RWPE1 (cell line): ENCODE measurements around the gene NEIL3.

ENCODE experiments used
- CTCF ChIA-PET: fragments of 350-600 bp; sonication (Branson Sonifier 250); formaldehyde crosslinking; extraction: SDS; loops from one replicate; lab custom pipeline; 2021; lab: Yijun Ruan, JAX
- POLR2A ChIA-PET: fragments of 400-600 bp; formaldehyde crosslinking; extraction: SDS; loops from one replicate; lab custom pipeline; 2020; ENCODE audit warnings: antibody characterized with exemption; ENCODE audit not compliant: low non-redundant PET; lab: Yijun Ruan, JAX
- DNase-seq: peaks from one replicate; pipeline ENCODE4 v3.0.0; 2012; ENCODE audit warnings: low spot score
- H3K27ac ChIP-seq: fragments of 450-650 bp; 2 replicates; pipeline ENCODE4 v1.5.1; 2017
- TF ChIP-seq, protein P1 (sequence below): fragments of 450-650 bp; conservative IDR thresholded peaks from 2 replicates; pipeline ENCODE4 v1.5.1; 2017; ENCODE audit warnings: low read depth, mild to moderate bottlenecking

NEIL3 gene

DNA sequence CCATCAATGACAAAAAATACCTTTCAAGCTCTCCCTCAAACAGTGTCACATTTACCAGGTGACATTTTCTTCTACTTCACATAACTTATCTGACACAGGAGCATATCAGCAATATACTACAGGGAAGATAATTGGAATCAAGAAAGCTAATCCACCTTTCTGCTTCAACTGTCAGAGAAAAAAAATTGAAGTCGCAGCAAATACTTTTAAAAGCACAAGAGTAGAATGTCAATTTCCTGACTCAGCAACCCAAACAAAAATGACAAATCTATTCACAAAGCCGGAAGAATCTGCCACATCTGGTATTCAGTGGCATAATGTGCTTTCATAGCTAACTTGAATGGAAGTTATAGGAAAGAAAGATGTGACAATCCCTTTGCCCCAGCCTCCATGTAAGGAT is 95.8 kb downstream of the NEIL3 start:
- TF ChIP-seq, protein P1, sequence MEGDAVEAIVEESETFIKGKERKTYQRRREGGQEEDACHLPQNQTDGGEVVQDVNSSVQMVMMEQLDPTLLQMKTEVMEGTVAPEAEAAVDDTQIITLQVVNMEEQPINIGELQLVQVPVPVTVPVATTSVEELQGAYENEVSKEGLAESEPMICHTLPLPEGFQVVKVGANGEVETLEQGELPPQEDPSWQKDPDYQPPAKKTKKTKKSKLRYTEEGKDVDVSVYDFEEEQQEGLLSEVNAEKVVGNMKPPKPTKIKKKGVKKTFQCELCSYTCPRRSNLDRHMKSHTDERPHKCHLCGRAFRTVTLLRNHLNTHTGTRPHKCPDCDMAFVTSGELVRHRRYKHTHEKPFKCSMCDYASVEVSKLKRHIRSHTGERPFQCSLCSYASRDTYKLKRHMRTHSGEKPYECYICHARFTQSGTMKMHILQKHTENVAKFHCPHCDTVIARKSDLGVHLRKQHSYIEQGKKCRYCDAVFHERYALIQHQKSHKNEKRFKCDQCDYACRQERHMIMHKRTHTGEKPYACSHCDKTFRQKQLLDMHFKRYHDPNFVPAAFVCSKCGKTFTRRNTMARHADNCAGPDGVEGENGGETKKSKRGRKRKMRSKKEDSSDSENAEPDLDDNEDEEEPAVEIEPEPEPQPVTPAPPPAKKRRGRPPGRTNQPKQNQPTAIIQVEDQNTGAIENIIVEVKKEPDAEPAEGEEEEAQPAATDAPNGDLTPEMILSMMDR, result no peak
- ChIA-PET POLR2A (no interaction called here), CTCF (no interaction called here)
- DNase-seq, result no peak
- no peak overlapping the region for H3K27ac ChIP-seq

DNA sequence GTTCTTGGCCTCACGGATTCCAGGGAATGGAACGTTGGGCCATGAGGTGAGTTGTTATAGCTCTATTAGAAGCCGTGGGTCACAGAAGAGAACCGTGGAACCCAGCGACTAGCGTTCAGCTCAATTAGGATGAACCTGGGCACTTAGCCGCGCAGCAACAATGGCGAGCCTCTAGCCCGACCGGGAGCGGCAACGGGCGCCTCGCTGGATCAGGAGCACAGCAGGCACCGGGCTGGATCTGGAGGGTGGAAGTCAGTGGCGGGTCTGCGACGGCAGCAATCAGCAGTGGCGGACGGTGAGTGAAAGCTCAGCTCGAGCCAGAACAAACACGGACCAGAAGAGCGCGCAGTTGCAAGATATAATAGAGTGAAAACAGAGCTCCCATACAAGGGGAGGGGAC is 98.3 kb downstream of the NEIL3 start:
- TF ChIP-seq, protein P1, result no peak
- DNase-seq, result no peak
- ChIA-PET CTCF (interaction anchor here (0.7 kb wide), 1 partner anchor 134 kb away, joined by 4 read pairs; no protein-coding TSS in a partner anchor), POLR2A (no interaction called here)
- no peak overlapping the region for H3K27ac ChIP-seq

DNA sequence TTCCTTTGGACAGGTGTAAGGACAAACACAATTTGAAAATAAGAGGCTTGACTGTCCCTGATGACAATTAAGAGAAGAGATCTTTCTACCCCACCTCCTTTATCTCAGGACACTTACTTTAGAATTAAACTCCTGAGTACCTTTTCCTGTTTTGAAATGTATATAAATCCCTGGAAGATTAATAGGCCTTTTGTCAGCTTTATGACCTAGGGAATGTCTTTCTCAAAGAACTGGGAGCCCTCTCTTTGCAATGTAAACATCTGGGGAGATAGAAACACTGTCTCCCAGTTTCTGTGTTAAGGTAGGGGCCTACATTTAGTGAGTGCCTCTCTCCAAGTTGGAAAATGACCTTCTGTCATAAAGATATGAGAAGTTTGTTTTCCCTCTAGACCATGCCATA is 100.9 kb downstream of the NEIL3 start:
- ChIA-PET POLR2A (no interaction called here), CTCF (no interaction called here)
- TF ChIP-seq, protein P1, result no peak
- H3K27ac ChIP-seq, result no peak overlapping the region
- DNase-seq, result no peak

DNA sequence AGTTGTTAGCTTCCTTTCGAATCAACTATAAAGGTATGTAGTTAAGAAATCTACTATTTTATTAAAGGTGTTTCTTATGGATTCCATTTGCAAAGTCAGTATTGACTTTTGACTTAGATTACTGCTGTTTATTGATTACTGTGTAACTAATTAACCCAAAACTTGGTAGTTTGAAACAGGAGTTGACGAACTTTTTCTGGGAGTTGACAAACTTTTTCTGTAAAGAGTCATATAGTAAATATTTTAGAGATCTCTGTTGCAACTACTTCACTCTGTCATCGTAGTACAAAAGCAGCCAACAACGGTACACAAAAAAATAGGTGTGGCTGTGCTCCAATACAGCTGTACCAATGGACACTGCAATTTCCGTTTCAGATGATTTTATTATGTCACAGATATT is 102.3 kb downstream of the NEIL3 start:
- ChIA-PET POLR2A (no interaction called here), CTCF (interaction anchor here (0.6 kb wide), 1 partner anchor 510 kb away, joined by 5 read pairs; no protein-coding TSS in a partner anchor)
- TF ChIP-seq, protein P1, result no peak
- DNase-seq, result no peak
- H3K27ac ChIP-seq, result no peak overlapping the region
